Heart right ventricle (tissue), 16 donors: ENCODE results near the gene HMGCLL1. TPM values are rescaled to one million over a fixed set of nuclear protein-coding genes. Genes with fewer than 3 reads are reported as not detected.
A peak's percentile ranks its signal among the peaks of the same experiment; 100 is the strongest.

Source experiments
- ATAC-seq, 8 donors: fragments of 200-7000 bp; cut with Tn5 transposase; one replicate each; pipeline ENCODE4 v1.9.1; 2020; ENCODE audit warnings: mild to moderate bottlenecking in 8 of 8, moderate library complexity in 8 of 8, moderate number of reproducible peaks in 1 of 8
- DNase-seq, 2 donors: peaks; one replicate each; pipeline ENCODE4 v3.0.0-alpha.2; 2020
- H3K27ac ChIP-seq, 10 donors: fragments of 200-600 bp; sonication (generic) in 2 of 10; one replicate each; pipeline versions ENCODE4 v1.5.0 to v1.8.0; 2020 to 2022; ENCODE audit warnings: mild to moderate bottlenecking in 3 of 10
- H3K27me3 ChIP-seq, 7 donors: fragments of 200-600 bp; one replicate each; pipeline ENCODE4 v1.8.0; 2021 to 2022; ENCODE audit warnings: mild to moderate bottlenecking in 2 of 7
- H3K36me3 ChIP-seq, 9 donors: fragments of 200-600 bp; sonication (generic) in 1 of 9; one replicate each; pipeline versions ENCODE4 v1.5.0 to v1.8.0; 2020 to 2022; ENCODE audit warnings: mild to moderate bottlenecking in 2 of 9
- H3K4me1 ChIP-seq, 9 donors: fragments of 200-600 bp; sonication (generic) in 1 of 9; one replicate each; pipeline versions ENCODE4 v1.5.0 to v1.8.0; 2020 to 2022; ENCODE audit warnings: mild to moderate bottlenecking in 4 of 9
- H3K4me3 ChIP-seq, 10 donors: fragments of 200-600 bp; sonication (generic) in 2 of 10; one replicate each; pipeline versions ENCODE4 v1.5.0 to v1.8.0; 2020 to 2022; ENCODE audit warnings: mild to moderate bottlenecking in 7 of 10, moderate library complexity in 2 of 10
- H3K9me3 ChIP-seq, 11 donors: fragments of 200-600 bp in 10 of 11; sonication (generic) in 2 of 11; one replicate each; pipeline versions ENCODE4 v1.5.0 to v1.8.0; 2013 to 2022; ENCODE audit warnings: mild to moderate bottlenecking in 2 of 11, control low read depth in 1 of 11, moderate library complexity in 1 of 11
- WGBS, 2 donors: extraction: QIAGEN DNeasy Blood & Tissue Kit; methylation state at CpG; one replicate each; pipeline ENCODE4 v1.1.7; 2013; ENCODE audit warnings: inconsistent platforms in 1 of 2; 5-methylcytosine and 5-hydroxymethylcytosine counted together
- intact Hi-C, 10 donors: fragments of 100-400 bp; cut with DNase I; formaldehyde crosslinking; loops; one replicate each; pipeline versions ENCODE4 v1.11.1 to v1.14.2; 2022
- long read RNA-seq, 3 donors: library from polyadenylated mRNA; unstranded; transcript quantifications; one replicate each; pipeline ENCODE4 v2.0.0, GENCODE V29; 2020 to 2021
- polyA plus RNA-seq, 2 donors: library from polyadenylated mRNA; stranded (reverse); fragments of 200-250 nt; gene quantifications; one replicate each; pipeline ENCODE4 v1.2.3, GENCODE V29; 2013
- total RNA-seq, 10 donors: library from RNA; stranded (reverse); fragmentation: NEBNext Ultra II Directional in 3 of 10; extraction: Animal tissue kit (Norgen Biotek cat#: 25700) in 3 of 10; gene quantifications; one replicate each; pipeline versions ENCODE4 v1.2.1 to v1.2.4, GENCODE V29; 2021 to 2023
- TF ChIP-seq, protein P1 (sequence below), 9 donors: fragments of 200-600 bp; sonication (generic) in 2 of 9; IDR thresholded peaks; one replicate each; pipeline versions ENCODE4 v1.5.0 to v1.8.0; 2021 to 2022; ENCODE audit warnings: antibody characterized with exemption in 9 of 9, mild to moderate bottlenecking in 5 of 9, moderate library complexity in 1 of 9
- donor health status: Arrhythmogenic right ventricular cardiomyopathy.
- donor health status: ischemic (EF 13 %, LVEDD 7.1; RV severe dilation, severe dysfunction).
- donor health status: healthy with polysubstance abuse.
- donor health status: DM: no; HTN: yes; CAD: no.
- donor health status: DM: no; HTN: no; CAD: no.
- donor health status: ischemic (EF 25% LVEDD 6.9; RV normal size, moderate dysfunction).
- donor health status: ischemic (EF 25% LVEDD 5.7; RV mildly dilated, moderate dysfunction).
- donor health status: healthy.
- donor health status: DM: yes; HTN: yes; CAD: no.
- donor health status: Ischemic cardiomyopathy.
- donor health status: ischemic (EF 35%, LVEDD 5.7; RV mildly dilated, moderate dysfunction).
- donor health status: nonischemic (EF 11% LVEDD 7.7; RV severe dilation, severe dysfunction).
- donor health status: DM: yes; HTN: yes; CAD: no.
- donor health status: PGD.
- donor health status: ischemic (EF 29% LVEDD 5.4; RV normal size, mild dysfunction).
- donor health status: nonischemic (EF 23%, LVEDD 6.1; RV moderate dilation, normal function).

Gene HMGCLL1
- total RNA-seq (1 to 10 TPM in 5 of 10 donors, under 1 TPM in 5; 0.40 to 2.6 (median 1.1) TPM), polyA plus RNA-seq (1 to 10 TPM in 1 of 2 donors, under 1 TPM in 1; 0.35 to 1.8 TPM)
- long read RNA-seq, donor 1, partial matches to known transcripts, result 0 of 2 reads
- long read RNA-seq, donor 1, other reads (novel, unspliced or antisense), result 0 of 2 reads
- long read RNA-seq, donor 2, partial matches to known transcripts, result 0 of 2 reads
- long read RNA-seq, donor 2, other reads (novel, unspliced or antisense), result 1 of 2 reads
- long read RNA-seq, donor 3, partial matches to known transcripts, result 2 of 4 reads
- long read RNA-seq, donor 3, other reads (novel, unspliced or antisense), result 0 of 4 reads

DNA sequence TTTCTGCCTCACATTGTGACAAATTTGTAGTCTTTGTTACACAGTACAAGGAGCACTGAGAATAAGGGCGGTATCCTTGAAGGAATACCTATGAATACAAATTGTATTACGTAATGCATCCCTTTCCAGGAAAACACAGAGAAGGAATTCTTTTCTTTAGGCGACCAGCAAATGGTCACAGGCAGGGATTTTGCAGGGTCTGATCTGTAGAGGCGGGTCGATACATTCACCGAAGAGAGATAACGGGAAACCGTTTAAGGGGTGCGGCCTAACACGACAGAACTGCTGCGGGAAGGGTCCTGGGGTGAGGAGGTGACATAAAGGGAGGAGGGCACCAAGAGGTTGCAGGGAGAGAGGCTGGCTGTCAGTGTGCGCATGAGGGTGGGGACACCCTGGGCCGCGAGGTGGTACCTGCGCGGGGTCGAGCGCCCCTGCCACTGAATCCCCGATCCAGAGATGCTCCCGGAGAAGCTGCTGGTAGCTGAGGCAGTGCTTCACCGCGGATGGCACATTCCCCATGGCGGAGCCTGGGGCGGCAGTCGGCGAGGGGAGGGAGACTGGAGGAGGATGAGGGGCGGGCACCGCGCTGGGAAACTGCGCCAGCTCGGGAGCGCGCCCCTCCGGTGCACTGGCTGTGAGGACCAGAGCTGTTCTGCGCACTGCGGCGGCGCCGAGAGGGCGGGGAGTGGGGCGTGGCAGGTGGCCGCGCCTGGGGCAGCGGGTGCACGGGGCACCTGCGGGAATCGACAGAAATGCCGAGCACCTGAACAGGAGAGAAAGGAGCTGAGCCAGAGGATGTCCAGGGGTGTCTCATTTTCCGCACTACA, at the start of gene HMGCLL1:
HMGCLL1 (minus strand) TSS at position 656 of the 827 bp plus-strand sequence; CDS start at position 519, 137 bp downstream.
- ATAC-seq (peak; percentile 82 to 93 (median 89)), DNase-seq (peak; percentile 35 to 64)
- peak within 1 kb of the TSS; percentile 18 to 63 (median 57) for H3K4me3 ChIP-seq
- TF ChIP-seq, protein P1, sequence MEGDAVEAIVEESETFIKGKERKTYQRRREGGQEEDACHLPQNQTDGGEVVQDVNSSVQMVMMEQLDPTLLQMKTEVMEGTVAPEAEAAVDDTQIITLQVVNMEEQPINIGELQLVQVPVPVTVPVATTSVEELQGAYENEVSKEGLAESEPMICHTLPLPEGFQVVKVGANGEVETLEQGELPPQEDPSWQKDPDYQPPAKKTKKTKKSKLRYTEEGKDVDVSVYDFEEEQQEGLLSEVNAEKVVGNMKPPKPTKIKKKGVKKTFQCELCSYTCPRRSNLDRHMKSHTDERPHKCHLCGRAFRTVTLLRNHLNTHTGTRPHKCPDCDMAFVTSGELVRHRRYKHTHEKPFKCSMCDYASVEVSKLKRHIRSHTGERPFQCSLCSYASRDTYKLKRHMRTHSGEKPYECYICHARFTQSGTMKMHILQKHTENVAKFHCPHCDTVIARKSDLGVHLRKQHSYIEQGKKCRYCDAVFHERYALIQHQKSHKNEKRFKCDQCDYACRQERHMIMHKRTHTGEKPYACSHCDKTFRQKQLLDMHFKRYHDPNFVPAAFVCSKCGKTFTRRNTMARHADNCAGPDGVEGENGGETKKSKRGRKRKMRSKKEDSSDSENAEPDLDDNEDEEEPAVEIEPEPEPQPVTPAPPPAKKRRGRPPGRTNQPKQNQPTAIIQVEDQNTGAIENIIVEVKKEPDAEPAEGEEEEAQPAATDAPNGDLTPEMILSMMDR (IDR thresholded peaks at IDR 0.05), result peak in 1 of 9 donors; percentile 22
- H3K27me3 ChIP-seq, result peaks cover 0 to 12% (median 6%) of the 10 kb centered on the region in 7 donors
- intact Hi-C loops, result loop anchor here in 1 of 10 donors (5.0 kb wide), 1 partner anchor 304 kb away; no protein-coding TSS in a partner anchor
- peaks cover 0 to 15% (median 0%) of the 10 kb centered on the region in 11 donors for H3K9me3 ChIP-seq
- peak within 1 kb of the TSS; percentile 42 to 83 (median 68) for H3K27ac ChIP-seq
- no peaks in the 10 kb centered on the region for H3K36me3 ChIP-seq
- 6 to 7% methylated on average over 49 of the region's 49 CpGs for WGBS, 2 donors
- H3K4me1 ChIP-seq, result peaks cover 0 to 8% (median 0%) of the 10 kb centered on the region in 9 donors

DNA sequence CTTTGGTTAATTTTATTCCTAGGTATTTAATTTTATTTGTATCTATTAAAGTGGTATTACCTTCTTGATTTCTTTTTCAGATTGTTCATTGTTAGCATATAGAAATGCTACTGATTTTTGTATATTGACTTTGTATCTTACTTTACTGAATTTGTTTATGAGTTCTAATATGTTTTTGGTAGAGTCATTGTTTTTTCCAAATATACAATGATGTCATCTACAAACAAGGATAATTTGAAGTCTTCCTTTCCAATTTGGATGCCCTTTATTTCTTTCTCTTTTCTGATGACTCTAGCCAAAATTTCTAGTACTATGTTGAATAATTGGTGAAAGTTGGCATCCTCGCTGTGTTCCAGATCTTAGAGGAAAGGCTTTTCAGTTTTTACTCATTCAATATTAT, 43.0 kb upstream of the HMGCLL1 start:
- TF ChIP-seq, protein P1 (IDR thresholded peaks at IDR 0.05), result no peak
- no peak for DNase-seq
- Histone ChIP-seq H3K27ac (no peak overlapping the region), H3K4me3 (no peak overlapping the region), H3K36me3 (no peaks in the 10 kb centered on the region), H3K27me3 (no peaks in the 10 kb centered on the region), H3K4me1 (no peaks in the 10 kb centered on the region), H3K9me3 (peaks cover 0 to 13% (median 0%) of the 10 kb centered on the region in 11 donors)
- 89 to 97% methylated on average over 1 of the region's 1 CpG for WGBS, 2 donors
- intact Hi-C loops, result no loop called here
- no peak for ATAC-seq

DNA sequence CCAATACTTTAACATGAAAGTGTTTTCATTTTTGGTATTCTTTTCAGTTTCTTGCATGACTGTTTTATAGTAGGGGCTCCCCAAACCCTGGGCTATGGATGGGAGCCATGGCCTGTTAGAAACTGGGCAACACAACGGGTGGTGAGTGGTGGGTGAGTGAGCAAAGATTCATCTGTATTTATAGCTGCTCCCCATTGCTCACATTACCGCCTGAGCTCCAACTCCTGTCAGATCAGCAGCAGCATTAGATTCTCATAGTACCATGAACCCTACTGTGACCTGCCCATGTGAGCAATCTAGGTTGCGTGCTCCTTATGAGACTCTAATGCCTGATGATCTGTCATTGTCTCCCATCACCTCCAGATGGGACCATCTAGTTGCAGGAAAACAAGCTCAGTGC, 42.3 kb upstream of the HMGCLL1 start:
- H3K27ac ChIP-seq, result no peak overlapping the region
- peaks cover 0 to 13% (median 0%) of the 10 kb centered on the region in 11 donors for H3K9me3 ChIP-seq
- H3K27me3 ChIP-seq, result no peaks in the 10 kb centered on the region
- TF ChIP-seq, protein P1 (IDR thresholded peaks at IDR 0.05), result no peak
- H3K36me3 ChIP-seq, result no peaks in the 10 kb centered on the region
- intact Hi-C loops, result no loop called here
- no peaks in the 10 kb centered on the region for H3K4me1 ChIP-seq
- no peak for ATAC-seq
- DNase-seq, result no peak
- H3K4me3 ChIP-seq, result no peak overlapping the region
- WGBS, 2 donors, result 92 to 100% methylated on average over 3 of the region's 3 CpGs

DNA sequence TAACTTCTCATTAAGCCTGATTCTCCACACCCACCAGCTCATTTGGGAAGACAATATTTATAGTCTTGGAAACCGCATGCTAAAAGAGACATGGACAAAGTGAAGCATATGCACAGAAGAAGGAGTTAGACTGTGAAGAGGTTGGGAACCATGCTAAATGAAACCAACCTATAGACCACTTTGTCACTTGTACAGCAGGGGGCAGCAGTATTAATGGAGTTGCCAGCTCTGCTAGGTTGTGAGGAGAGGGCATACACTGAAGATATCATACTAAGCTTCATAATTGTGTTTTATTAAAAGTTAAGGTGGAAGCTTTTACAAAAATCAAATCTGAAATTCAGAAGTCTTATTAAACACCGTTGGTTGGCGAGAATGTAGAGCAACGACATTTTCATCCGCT, 38.3 kb upstream of the HMGCLL1 start:
- ATAC-seq (peak in 1 of 8 donors; percentile 65), DNase-seq (no peak)
- H3K27ac ChIP-seq, result no peak overlapping the region
- H3K9me3 ChIP-seq, result peaks cover 0 to 25% (median 10%) of the 10 kb centered on the region in 11 donors
- no peaks in the 10 kb centered on the region for H3K36me3 ChIP-seq
- TF ChIP-seq, protein P1 (IDR thresholded peaks at IDR 0.05), result peak; percentile 11 to 52 (median 36)
- H3K4me3 ChIP-seq, result no peak overlapping the region
- no peaks in the 10 kb centered on the region for H3K27me3 ChIP-seq
- intact Hi-C loops, result loop anchor here in 6 of 10 donors (5.0 to 10.0 kb wide), 3 partner anchors 268 to 335 kb away; no protein-coding TSS in a partner anchor
- no peaks in the 10 kb centered on the region for H3K4me1 ChIP-seq
- WGBS, 2 donors, result 87 to 95% methylated on average over 5 of the region's 5 CpGs
